NCI-H526 (cell line): ENCODE data around the gene ONECUT3.

Source experiments
- DNase-seq, 2 experiments: peaks; one replicate each; lab custom pipeline; 2025; lab: John Stamatoyannopoulos, UW

Gene ONECUT3

GRCh38 chr19:1768248-1768647, 14.9 kb downstream of the ONECUT3 start:
- no peak for DNase-seq

- no peak for DNase-seq
Measured at GRCh38 chr19:1768918-1769644, 15.8 kb downstream of the ONECUT3 start.

GRCh38 chr19:1769645-1769985, 16.3 kb downstream of the ONECUT3 start:
- no peak for DNase-seq

- DNase-seq: no peak
Measured at GRCh38 chr19:1770866-1771576, 17.7 kb downstream of the ONECUT3 start.

- DNase-seq: no peak
Measured at GRCh38 chr19:1773184-1773583, 19.9 kb downstream of the ONECUT3 start.

GRCh38 chr19:1774989-1775772, 21.9 kb downstream of the ONECUT3 start:
- peak in 1 of 2 experiments; percentile 45 for DNase-seq

GRCh38 chr19:1775951-1776605, 22.8 kb downstream of the ONECUT3 start:
- no peak for DNase-seq

- no peak for DNase-seq
Measured at GRCh38 chr19:1776606-1777147, 23.4 kb downstream of the ONECUT3 start.

GRCh38 chr19:1777149-1777548, 23.8 kb downstream of the ONECUT3 start:
- no peak for DNase-seq

GRCh38 chr19:1779574-1779973, 26.3 kb downstream of the ONECUT3 start:
- no peak for DNase-seq

- DNase-seq: peak in 1 of 2 experiments; percentile 43
Measured at GRCh38 chr19:1780272-1780958, 27.1 kb downstream of the ONECUT3 start.

- no peak for DNase-seq
Measured at GRCh38 chr19:1782521-1782920, 29.2 kb downstream of the ONECUT3 start.

- no peak for DNase-seq
Measured at GRCh38 chr19:1783354-1783753, 30.0 kb downstream of the ONECUT3 start.

GRCh38 chr19:1783874-1784273, 30.6 kb downstream of the ONECUT3 start:
- no peak for DNase-seq

- DNase-seq: no peak
Measured at GRCh38 chr19:1785310-1785709, 32.0 kb downstream of the ONECUT3 start.

GRCh38 chr19:1786668-1787067, 33.4 kb downstream of the ONECUT3 start:
- DNase-seq: no peak

- no peak for DNase-seq
Measured at GRCh38 chr19:1787116-1787515, 33.8 kb downstream of the ONECUT3 start.

- DNase-seq: no peak
Measured at GRCh38 chr19:1789261-1790041, 36.1 kb downstream of the ONECUT3 start.

GRCh38 chr19:1790054-1790792, 36.9 kb downstream of the ONECUT3 start:
- DNase-seq: no peak

- DNase-seq: no peak
Measured at GRCh38 chr19:1791879-1792278, 38.6 kb downstream of the ONECUT3 start.
